ENCODE measurements around the gene FGL2.
"Not testable (repeated sequence)": the region's sequence is repeated elsewhere in the genome, so short reads cannot be mapped to it uniquely, and the experiment has no call there.

The FGL2 gene

DNA sequence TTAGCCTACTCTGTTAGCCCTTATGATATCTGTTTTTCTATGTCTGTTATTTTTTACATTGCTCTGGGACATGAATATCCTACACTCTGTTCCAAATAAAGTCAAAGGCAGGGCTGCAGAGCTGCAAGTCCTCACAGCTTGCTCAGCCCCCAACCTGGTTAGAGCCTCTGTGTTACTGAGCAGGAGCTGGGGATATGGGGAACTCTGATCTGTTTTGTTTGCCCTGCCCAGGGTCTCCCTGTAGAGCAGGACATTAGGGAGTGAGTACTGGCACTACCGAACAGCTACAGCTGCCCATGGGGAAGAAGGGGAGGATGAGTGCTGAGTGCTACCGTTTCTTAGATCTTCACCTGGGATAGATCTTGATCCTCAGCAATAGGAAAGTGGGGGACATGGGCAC lies 32.8 kb upstream of the FGL2 start:
- TF ChIP-seq, protein P1, sequence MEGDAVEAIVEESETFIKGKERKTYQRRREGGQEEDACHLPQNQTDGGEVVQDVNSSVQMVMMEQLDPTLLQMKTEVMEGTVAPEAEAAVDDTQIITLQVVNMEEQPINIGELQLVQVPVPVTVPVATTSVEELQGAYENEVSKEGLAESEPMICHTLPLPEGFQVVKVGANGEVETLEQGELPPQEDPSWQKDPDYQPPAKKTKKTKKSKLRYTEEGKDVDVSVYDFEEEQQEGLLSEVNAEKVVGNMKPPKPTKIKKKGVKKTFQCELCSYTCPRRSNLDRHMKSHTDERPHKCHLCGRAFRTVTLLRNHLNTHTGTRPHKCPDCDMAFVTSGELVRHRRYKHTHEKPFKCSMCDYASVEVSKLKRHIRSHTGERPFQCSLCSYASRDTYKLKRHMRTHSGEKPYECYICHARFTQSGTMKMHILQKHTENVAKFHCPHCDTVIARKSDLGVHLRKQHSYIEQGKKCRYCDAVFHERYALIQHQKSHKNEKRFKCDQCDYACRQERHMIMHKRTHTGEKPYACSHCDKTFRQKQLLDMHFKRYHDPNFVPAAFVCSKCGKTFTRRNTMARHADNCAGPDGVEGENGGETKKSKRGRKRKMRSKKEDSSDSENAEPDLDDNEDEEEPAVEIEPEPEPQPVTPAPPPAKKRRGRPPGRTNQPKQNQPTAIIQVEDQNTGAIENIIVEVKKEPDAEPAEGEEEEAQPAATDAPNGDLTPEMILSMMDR (IDR thresholded peaks at IDR 0.05; ENCODE audit: borderline replicate concordance, control extremely low read depth, extremely low read depth, insufficient read depth, missing control alignments): no peak
- in situ Hi-C loops (cut with MboI; ENCODE audit: low sequenced_read_pairs, unreplicated experiment): no loop called here
- no peak for DNase-seq (ENCODE audit: low spot score)

DNA sequence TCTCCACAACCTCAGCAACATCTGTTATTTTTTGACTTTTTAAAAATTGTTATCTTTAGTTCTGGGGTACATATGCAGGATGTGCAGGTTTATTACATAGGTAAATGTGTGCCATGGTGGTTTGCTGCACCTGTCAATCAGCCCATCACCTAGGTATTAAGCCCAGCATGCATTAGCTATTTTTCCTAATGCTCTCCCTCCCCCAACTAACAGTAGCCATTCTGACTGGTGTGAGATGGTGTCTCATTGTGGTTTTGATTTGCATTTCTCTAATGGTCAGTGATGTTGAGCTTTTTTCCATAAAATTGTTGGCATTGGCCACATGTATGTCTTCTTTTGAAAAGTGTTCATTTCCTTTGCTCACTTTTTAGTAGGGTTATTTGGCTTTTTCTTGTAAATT lies 29.2 kb upstream of the FGL2 start:
- in situ Hi-C loops (cut with MboI; ENCODE audit: low sequenced_read_pairs, unreplicated experiment): not testable (repeated sequence)

GRCh38 chr7:77226357-77226839 lies 26.8 kb upstream of the FGL2 start:
- no peak for DNase-seq (ENCODE audit: low spot score)
- TF ChIP-seq, protein P1 (IDR thresholded peaks at IDR 0.05; ENCODE audit: borderline replicate concordance, control extremely low read depth, extremely low read depth, insufficient read depth, missing control alignments): no peak
- in situ Hi-C loops (cut with MboI; ENCODE audit: low sequenced_read_pairs, unreplicated experiment): no loop called here

More for the DNA sequence above, 29.2 kb upstream of the FGL2 start:
- not testable (repeated sequence) for DNase-seq (ENCODE audit: low spot score)

DNA sequence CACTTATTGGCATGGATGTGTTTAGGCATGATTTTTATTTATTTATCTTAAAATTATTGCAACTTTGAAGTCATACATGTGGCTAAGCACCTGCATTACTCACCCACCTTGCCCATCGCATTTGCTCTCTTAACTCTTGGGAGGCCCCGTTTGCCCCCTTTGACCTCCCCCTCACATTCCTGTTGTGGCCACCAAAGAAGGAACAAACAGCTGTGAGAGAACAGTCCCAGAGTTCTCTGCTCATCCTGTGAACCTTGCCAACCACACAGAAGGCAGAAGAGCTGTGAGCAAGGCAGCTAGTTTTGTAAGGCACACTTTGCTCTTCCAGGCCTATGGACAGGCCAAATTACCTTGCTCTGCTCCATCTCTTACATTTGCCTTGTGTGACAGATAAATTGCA lies 23.6 kb upstream of the FGL2 start:
- TF ChIP-seq, protein P1 (IDR thresholded peaks at IDR 0.05; ENCODE audit: borderline replicate concordance, control extremely low read depth, extremely low read depth, insufficient read depth, missing control alignments): no peak
- no peak for DNase-seq (ENCODE audit: low spot score)
- in situ Hi-C loops (cut with MboI; ENCODE audit: low sequenced_read_pairs, unreplicated experiment): no loop called here

DNA sequence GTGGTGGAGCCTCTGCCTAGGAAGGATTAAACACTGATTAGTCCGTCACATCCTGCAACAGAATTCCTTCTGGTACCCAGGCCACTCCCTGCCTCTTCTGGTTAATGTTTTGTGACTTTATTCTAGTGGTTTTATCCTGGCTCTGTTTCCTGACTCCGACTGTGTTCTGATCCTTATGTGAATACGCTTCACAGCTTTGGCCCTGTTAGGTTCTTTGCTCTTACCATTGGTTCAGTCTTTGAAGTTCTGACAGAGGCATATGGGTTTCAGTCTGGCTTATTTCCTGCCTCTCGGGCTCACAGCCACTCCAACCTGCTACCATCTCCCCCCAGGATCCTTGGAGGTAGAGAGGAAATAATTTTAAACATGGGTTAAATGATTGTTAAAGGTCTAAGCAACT lies 23.2 kb upstream of the FGL2 start:
- no peak for DNase-seq (ENCODE audit: low spot score)
- in situ Hi-C loops (cut with MboI; ENCODE audit: low sequenced_read_pairs, unreplicated experiment): no loop called here
- TF ChIP-seq, protein P1 (IDR thresholded peaks at IDR 0.05; ENCODE audit: borderline replicate concordance, control extremely low read depth, extremely low read depth, insufficient read depth, missing control alignments): no peak

DNA sequence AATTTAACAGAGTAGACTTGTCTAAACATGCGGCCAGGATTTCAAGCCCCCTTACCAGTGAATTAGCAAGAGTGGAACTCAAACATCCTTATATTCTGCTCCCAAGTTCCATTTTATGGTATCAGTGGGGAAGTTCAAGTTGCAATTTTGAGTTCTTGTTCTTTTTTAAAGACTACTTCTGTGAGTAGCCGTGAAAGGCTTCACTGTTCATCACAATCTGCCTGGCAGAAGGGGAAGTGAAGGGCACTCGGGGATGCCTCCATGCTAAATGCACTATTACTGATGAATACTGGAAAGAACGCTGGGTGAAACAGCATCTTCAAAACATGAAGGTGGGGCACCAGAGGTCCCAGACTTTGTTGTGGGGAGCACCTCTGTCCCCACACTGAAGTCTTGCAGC lies 22.4 kb upstream of the FGL2 start:
- DNase-seq (ENCODE audit: low spot score): no peak
- in situ Hi-C loops (cut with MboI; ENCODE audit: low sequenced_read_pairs, unreplicated experiment): no loop called here
- TF ChIP-seq, protein P1 (IDR thresholded peaks at IDR 0.05; ENCODE audit: borderline replicate concordance, control extremely low read depth, extremely low read depth, insufficient read depth, missing control alignments): no peak

- in situ Hi-C loops (cut with MboI; ENCODE audit: low sequenced_read_pairs, unreplicated experiment); DNase-seq (ENCODE audit: low spot score): not testable (repeated sequence)
Measured at GRCh38 chr7:77219701-77220331, 20.2 kb upstream of the FGL2 start.
